HepG2 (cell line): Measurements from ENCODE around the gene FAM167B. TPM values are rescaled to one million over a fixed set of nuclear protein-coding genes. Genes with fewer than 3 reads are reported as not detected.

ENCODE experiments used
- ATAC-seq: fragments of 200-7000 bp; cut with Tn5 transposase; 3 replicates; pipeline ENCODE4 v1.9.1; 2020; ENCODE audit warnings: mild to moderate bottlenecking, moderate library complexity
- BruUV-seq: library from RNA; stranded (reverse); fragments of 400-500 nt; replicated peaks from 2 replicates; lab custom pipeline; 2021; lab: Mats Ljungman, UMichigan
- CTCF ChIA-PET: fragments of 300-600 bp; formaldehyde crosslinking; extraction: SDS; loops from one replicate; lab custom pipeline; 2021; ENCODE audit warnings: low total read pairs, inconsistent platforms, low intra/inter-chr PET ratio; lab: Yijun Ruan, JAX
- POLR2A ChIA-PET: fragments of 350-600 bp; sonication (Branson Sonifier 250); formaldehyde crosslinking; loops from one replicate; lab custom pipeline; 2020; ENCODE audit warnings: antibody characterized with exemption, inconsistent platforms; lab: Yijun Ruan, JAX
- DNase-seq: peaks from one replicate; pipeline ENCODE4 v3.0.0-alpha.2; 2015; ENCODE audit warnings: low spot score
- FAIRE-seq: peaks from 3 replicates; lab custom pipeline; 2011; peaks lifted over from hg19 to GRCh38; lab: Jason Lieb, UNC
- H2AFZ ChIP-seq: one replicate; pipeline ENCODE4 v1.6.1; 2011; ENCODE audit warnings: low read length, inconsistent platforms
- H3K27ac ChIP-seq: fragments of 300-600 bp; 3 replicates; pipeline ENCODE4 v1.8.0; 2011; ENCODE audit warnings: mixed run types, mild to moderate bottlenecking, mixed read lengths, low read length, inconsistent platforms; ENCODE audit not compliant: insufficient read depth; ENCODE audit errors: extremely low read length
- H3K27me3 ChIP-seq, 2 experiments: fragments of 200-600 bp in 1 of 2; 2 replicates in 1 of 2; 3 replicates in 1 of 2; pipeline versions ENCODE4 v1.6.0 to v1.8.0; 2011; ENCODE audit warnings: low read length in 2 of 2, mild to moderate bottlenecking in 2 of 2, moderate library complexity in 2 of 2, inconsistent platforms in 1 of 2; ENCODE audit not compliant: insufficient read depth in 2 of 2, control insufficient read depth in 1 of 2
- H3K36me3 ChIP-seq, 2 experiments: fragments of 200-600 bp in 1 of 2; replicated peaks in 1 of 2; 2 replicates in 1 of 2; 3 replicates in 1 of 2; pipeline versions ENCODE4 v1.5.1 to v1.8.0; 2011; ENCODE audit warnings: low read length in 2 of 2, inconsistent platforms in 1 of 2; ENCODE audit not compliant: insufficient read depth in 2 of 2, control insufficient read depth in 1 of 2
- H3K4me1 ChIP-seq: 2 replicates; pipeline ENCODE4 v1.5.1; 2012; ENCODE audit warnings: low read length, inconsistent platforms; ENCODE audit not compliant: insufficient read depth
- H3K4me2 ChIP-seq: 2 replicates; pipeline ENCODE4 v1.6.0; 2011; ENCODE audit warnings: low read depth, low read length, inconsistent platforms
- H3K4me3 ChIP-seq, 3 experiments: fragments of 200-600 bp in 1 of 3; sonication (generic), shearing (Covaris generic) in 1 of 3; replicated peaks in 1 of 3; 2 replicates each; pipeline ENCODE4 v1.5.1; 2011 to 2016; ENCODE audit warnings: low read length in 3 of 3, inconsistent platforms in 2 of 3, low read depth in 2 of 3, mild to moderate bottlenecking in 2 of 3, control low read depth in 1 of 3, mixed read lengths in 1 of 3; ENCODE audit not compliant: insufficient read depth in 1 of 3
- H3K79me2 ChIP-seq: one replicate; pipeline ENCODE4 v1.6.1; 2011; ENCODE audit warnings: low read length, inconsistent platforms; ENCODE audit not compliant: insufficient read depth
- H3K9ac ChIP-seq: 2 replicates; pipeline ENCODE4 v1.6.0; 2011; ENCODE audit warnings: mild to moderate bottlenecking, low read depth, low read length, inconsistent platforms; ENCODE audit not compliant: insufficient read depth
- H3K9me3 ChIP-seq: 2 replicates; pipeline ENCODE4 v1.5.1; 2012; ENCODE audit warnings: mild to moderate bottlenecking, low read length
- H4K20me1 ChIP-seq: 2 replicates; pipeline ENCODE4 v1.6.0; 2011; ENCODE audit warnings: inconsistent platforms, mild to moderate bottlenecking, low read length, moderate library complexity; ENCODE audit not compliant: insufficient read depth
- BCL6 ChIP-seq: IDR thresholded peaks from 2 replicates; pipeline ENCODE4 v1.6.1; 2016; ENCODE audit warnings: missing genetic modification reagents, missing compliant biosample characterization
- ETV5 ChIP-seq: IDR thresholded peaks from 2 replicates; pipeline ENCODE4 v1.6.1; 2018; ENCODE audit warnings: missing biosample characterization, missing genetic modification reagents, inconsistent platforms, borderline replicate concordance
- ISL2 ChIP-seq: sonication (generic); formaldehyde crosslinking; IDR thresholded peaks from 2 replicates; pipeline ENCODE4 v1.5.0; 2020; ENCODE audit warnings: missing genetic modification reagents
- NFIC ChIP-seq: IDR thresholded peaks from 2 replicates; pipeline ENCODE4 v1.6.1; 2012; ENCODE audit warnings: mild to moderate bottlenecking, low read length, inconsistent platforms
- NFYB ChIP-seq: sonication (generic); formaldehyde crosslinking; IDR thresholded peaks from 2 replicates; pipeline ENCODE4 v1.4.0; 2020; ENCODE audit warnings: missing genetic modification reagents
- RARA ChIP-seq: IDR thresholded peaks from 2 replicates; pipeline ENCODE4 v1.6.1; 2016; ENCODE audit warnings: missing genetic modification reagents, missing compliant biosample characterization
- RFX3 ChIP-seq: IDR thresholded peaks from 2 replicates; pipeline ENCODE4 v1.6.1; 2016; ENCODE audit warnings: missing biosample characterization, missing genetic modification reagents
- SALL1 ChIP-seq: sonication (generic); formaldehyde crosslinking; IDR thresholded peaks from 2 replicates; pipeline ENCODE4 v1.8.0; 2022; ENCODE audit warnings: mild to moderate bottlenecking, missing genetic modification reagents
- TEAD3 ChIP-seq: optimal IDR thresholded peaks from 2 replicates; pipeline ENCODE3; 2016; ENCODE audit warnings: borderline replicate concordance
- ZNF121 ChIP-seq: sonication (generic); formaldehyde crosslinking; IDR thresholded peaks from 2 replicates; pipeline ENCODE4 v1.5.0; 2020; ENCODE audit warnings: mild to moderate bottlenecking, missing genetic modification reagents
- ZNF460 ChIP-seq: sonication (generic); formaldehyde crosslinking; IDR thresholded peaks from 2 replicates; pipeline ENCODE4 v1.5.1; 2020; ENCODE audit warnings: missing genetic modification reagents, mild to moderate bottlenecking, borderline replicate concordance
- WGBS: methylation state at CpG from one replicate; pipeline ENCODE4 v1.1.6; 2017; ENCODE audit warnings: low lambda C conversion rate; 5-methylcytosine and 5-hydroxymethylcytosine counted together
- in situ Hi-C: cut with HindIII; loops from 2 replicates; pipeline ENCODE4 v1.10.0; 2017; ENCODE audit warnings: low pct_unique_long_range_greater_than_20kb; ENCODE audit not compliant: extremely low pct_ligation_motif_present
- intact Hi-C: fragments of 100-400 bp; cut with micrococcal nuclease; formaldehyde crosslinking; loops from one replicate; pipeline ENCODE4 v1.10.0; 2022; ENCODE audit not compliant: unreplicated experiment
- polyA plus RNA-seq, 8 experiments: library from polyadenylated mRNA; depleted of rRNA in 3 of 8; stranded (reverse) in 7 of 8; unstranded in 1 of 8; fragments of >200 nt; fragmentation: Illumina TruSeq in 4 of 8; extraction: Trizol in 4 of 8; gene quantifications; 2 replicates each; pipeline versions ENCODE4 v1.2.1 to v1.2.3, GENCODE V29; 2011 to 2016; ENCODE audit warnings: low read depth in 4 of 8, missing spikeins in 1 of 8, mixed read lengths in 1 of 8; ENCODE audit not compliant: insufficient read depth in 1 of 8
- total RNA-seq, 5 experiments: library from RNA; depleted of rRNA; stranded (reverse); fragments of >200 nt; fragmentation: Illumina TruSeq; extraction: Trizol; gene quantifications; 2 replicates each; pipeline ENCODE4 v1.2.3, GENCODE V29; 2016; ENCODE audit warnings: low read depth in 1 of 5
- TF ChIP-seq, protein P1 (sequence below): sonication (generic); formaldehyde crosslinking; IDR thresholded peaks from 2 replicates; pipeline ENCODE4 v1.5.0; 2020; ENCODE audit warnings: mild to moderate bottlenecking, missing genetic modification reagents
- TF ChIP-seq, protein P2 (sequence below): IDR thresholded peaks from 2 replicates; pipeline ENCODE4 v1.6.1; 2016
- TF ChIP-seq, protein P3 (sequence below): sonication (generic); formaldehyde crosslinking; IDR thresholded peaks from 2 replicates; pipeline ENCODE4 v1.9.0; 2021; ENCODE audit warnings: missing genetic modification reagents, mild to moderate bottlenecking, borderline replicate concordance

FAM167B gene
- total and polyA plus RNA-seq, 2 of the 13 experiments (the other 11 are each of a cell fraction or from before 2014, with no cell fraction given): 0.15 to 0.70 TPM

DNA sequence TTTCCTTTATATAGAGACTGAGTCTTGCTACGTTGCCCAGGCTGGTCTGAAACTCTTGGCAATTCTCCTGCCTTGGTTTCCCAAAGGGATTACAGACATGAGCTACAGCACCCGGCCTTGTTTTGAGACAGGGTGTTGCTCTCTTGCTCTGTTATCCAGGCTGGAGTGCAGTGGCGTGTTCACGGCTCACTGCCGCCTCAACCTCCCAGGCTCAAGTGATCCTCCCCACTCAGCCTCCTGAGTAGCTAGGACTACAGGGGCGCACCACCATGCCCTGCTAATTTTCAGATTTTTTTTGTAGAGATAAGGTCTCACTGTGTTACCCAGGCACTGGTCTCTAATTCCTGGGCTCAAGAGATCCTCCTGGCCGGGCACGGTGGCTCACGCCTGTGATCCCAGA lies 18.8 kb downstream of the FAM167B start:
- H3K9ac ChIP-seq: no peak overlapping the region
- ATAC-seq (no peak), FAIRE-seq (no peak), DNase-seq (no peak)
- POLR2A ChIA-PET: interaction anchor here (1.0 to 1.4 kb wide), 3 partner anchors 10 to 26 kb away, joined by 3 to 8 read pairs (median 7); partner anchors contain the start of gene HDAC1
- H2AFZ ChIP-seq: no peak overlapping the region
- H3K27me3 ChIP-seq: 0 out of 5 replicates have a peak, but pooled peaks cover 0 to 2% of the 10 kb centered on the region in 2 experiments
- no peaks in the 10 kb centered on the region for H3K79me2 ChIP-seq
- in situ Hi-C loops (no loop called here), intact Hi-C loops (no loop called here)
- BruUV-seq: no TSS peak
- H3K9me3 ChIP-seq: no peaks in the 10 kb centered on the region
- no peak overlapping the region for H3K27ac ChIP-seq
- no peaks in the 10 kb centered on the region for H4K20me1 ChIP-seq
- WGBS: 60% methylated on average over 9 of the region's 9 CpGs
- CTCF ChIA-PET: no interaction called here
- peak overlapping the region; percentile 61; the same call in 1 of the 2 replicates for H3K4me2 ChIP-seq
- H3K36me3 ChIP-seq: no peaks in the 10 kb centered on the region
- TF ChIP-seq, protein P1, sequence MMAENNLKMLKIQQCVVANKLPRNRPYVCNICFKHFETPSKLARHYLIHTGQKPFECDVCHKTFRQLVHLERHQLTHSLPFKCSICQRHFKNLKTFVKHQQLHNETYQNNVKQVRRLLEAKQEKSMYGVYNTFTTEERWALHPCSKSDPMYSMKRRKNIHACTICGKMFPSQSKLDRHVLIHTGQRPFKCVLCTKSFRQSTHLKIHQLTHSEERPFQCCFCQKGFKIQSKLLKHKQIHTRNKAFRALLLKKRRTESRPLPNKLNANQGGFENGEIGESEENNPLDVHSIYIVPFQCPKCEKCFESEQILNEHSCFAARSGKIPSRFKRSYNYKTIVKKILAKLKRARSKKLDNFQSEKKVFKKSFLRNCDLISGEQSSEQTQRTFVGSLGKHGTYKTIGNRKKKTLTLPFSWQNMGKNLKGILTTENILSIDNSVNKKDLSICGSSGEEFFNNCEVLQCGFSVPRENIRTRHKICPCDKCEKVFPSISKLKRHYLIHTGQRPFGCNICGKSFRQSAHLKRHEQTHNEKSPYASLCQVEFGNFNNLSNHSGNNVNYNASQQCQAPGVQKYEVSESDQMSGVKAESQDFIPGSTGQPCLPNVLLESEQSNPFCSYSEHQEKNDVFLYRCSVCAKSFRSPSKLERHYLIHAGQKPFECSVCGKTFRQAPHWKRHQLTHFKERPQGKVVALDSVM (CRISPR knock-in tag): peak; percentile 65
- TF ChIP-seq ZNF121 (CRISPR knock-in tag) (0 out of 2 replicates have a peak, but pooled peaks have one; percentile 26), ISL2 (no peak), ZNF460 (CRISPR knock-in tag) (peak; percentile 42; the same call in 1 of the 2 replicates)
- H3K4me1 ChIP-seq: peaks cover 34% of the 10 kb centered on the region
- H3K4me3 ChIP-seq: no peak overlapping the region

DNA sequence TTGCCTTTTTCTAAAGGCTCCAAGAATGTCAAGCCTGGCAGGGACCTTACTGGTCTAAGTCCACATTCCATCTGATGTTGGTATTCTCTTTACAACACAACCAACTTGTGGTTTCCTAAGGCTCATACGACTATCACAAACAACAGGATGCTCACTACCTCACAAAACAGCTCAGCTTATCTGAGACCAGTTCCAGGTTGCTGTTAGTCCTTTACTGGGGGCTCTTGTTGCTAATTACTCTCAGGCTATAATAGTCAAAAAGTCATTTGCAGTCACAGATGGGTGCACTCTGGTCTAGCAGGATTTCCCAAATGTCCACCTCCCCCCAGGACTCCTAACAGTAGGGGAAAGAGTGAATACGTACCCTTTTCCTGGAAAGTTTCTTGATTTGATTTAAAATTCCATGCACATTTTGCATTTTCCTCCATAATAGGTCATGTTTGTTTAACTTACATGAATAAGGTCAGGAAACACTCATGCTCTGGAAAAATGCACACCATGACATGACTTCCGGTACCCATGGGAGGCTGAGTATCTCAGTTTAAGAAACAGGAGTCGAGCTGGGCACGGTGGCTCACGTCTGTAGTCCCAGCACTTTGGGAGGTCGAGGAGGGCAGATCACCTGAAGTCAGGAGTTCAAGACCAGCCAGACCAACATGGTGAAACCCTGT lies 20.0 kb downstream of the FAM167B start:
- Histone ChIP-seq H3K9ac (no peak overlapping the region), H3K4me2 (peak overlapping the region; percentile 36; the same call in 1 of the 2 replicates), H4K20me1 (no peaks in the 10 kb centered on the region), H2AFZ (no peak overlapping the region), H3K4me3 (no peak overlapping the region), H3K27ac (no peak overlapping the region), H3K36me3 (no peaks in the 10 kb centered on the region), H3K79me2 (no peaks in the 10 kb centered on the region), H3K9me3 (no peaks in the 10 kb centered on the region), H3K4me1 (peaks cover 34% of the 10 kb centered on the region), H3K27me3 (0 out of 5 replicates have a peak, but pooled peaks cover 0 to 2% of the 10 kb centered on the region in 2 experiments)
- in situ Hi-C loops (no loop called here), intact Hi-C loops (no loop called here)
- no TSS peak for BruUV-seq
- POLR2A ChIA-PET: interaction anchor here (2.6 kb wide), 1 partner anchor 16 kb away, joined by 12 read pairs; the partner anchor contains the start of gene LCK
- 19% methylated on average over 7 of the region's 7 CpGs for WGBS
- FAIRE-seq (no peak), DNase-seq (peak; percentile 39), ATAC-seq (peak; percentile 46)
- CTCF ChIA-PET: no interaction called here
- peak; percentile 25; the same call in 1 of the 2 replicates for TF ChIP-seq ETV5
- 0 out of 2 replicates have a peak, but pooled peaks have one; percentile 23 for TF ChIP-seq SALL1 (CRISPR knock-in tag)
- TF ChIP-seq NFYB (CRISPR knock-in tag): no peak
- peak; percentile 55 for TF ChIP-seq BCL6 (CRISPR knock-in tag)
- TF ChIP-seq TEAD3 (CRISPR knock-in tag): peak; percentile 50
- TF ChIP-seq NFIC: no peak
- TF ChIP-seq, protein P2, sequence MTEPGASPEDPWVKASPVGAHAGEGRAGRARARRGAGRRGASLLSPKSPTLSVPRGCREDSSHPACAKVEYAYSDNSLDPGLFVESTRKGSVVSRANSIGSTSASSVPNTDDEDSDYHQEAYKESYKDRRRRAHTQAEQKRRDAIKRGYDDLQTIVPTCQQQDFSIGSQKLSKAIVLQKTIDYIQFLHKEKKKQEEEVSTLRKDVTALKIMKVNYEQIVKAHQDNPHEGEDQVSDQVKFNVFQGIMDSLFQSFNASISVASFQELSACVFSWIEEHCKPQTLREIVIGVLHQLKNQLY (CRISPR knock-in tag): no peak
- TF ChIP-seq, protein P3, sequence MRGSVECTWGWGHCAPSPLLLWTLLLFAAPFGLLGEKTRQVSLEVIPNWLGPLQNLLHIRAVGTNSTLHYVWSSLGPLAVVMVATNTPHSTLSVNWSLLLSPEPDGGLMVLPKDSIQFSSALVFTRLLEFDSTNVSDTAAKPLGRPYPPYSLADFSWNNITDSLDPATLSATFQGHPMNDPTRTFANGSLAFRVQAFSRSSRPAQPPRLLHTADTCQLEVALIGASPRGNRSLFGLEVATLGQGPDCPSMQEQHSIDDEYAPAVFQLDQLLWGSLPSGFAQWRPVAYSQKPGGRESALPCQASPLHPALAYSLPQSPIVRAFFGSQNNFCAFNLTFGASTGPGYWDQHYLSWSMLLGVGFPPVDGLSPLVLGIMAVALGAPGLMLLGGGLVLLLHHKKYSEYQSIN (CRISPR knock-in tag): no peak
- TF ChIP-seq RARA (CRISPR knock-in tag): peak; percentile 17; the same call in 1 of the 2 replicates
- no peak for TF ChIP-seq RFX3 (CRISPR knock-in tag)
- TF ChIP-seq ISL2: no peak
